ENCODE data around the gene ESPN.

ESPN gene

GRCh38 chr1:6408023-6408422 is 16.6 kb upstream of the ESPN start:
- TF ChIP-seq CTCF (IDR thresholded peaks at IDR 0.05; ENCODE audit: insufficient read depth, low read length, missing control alignments): no peak
- ChIA-PET CTCF (interaction anchor here (1.5 to 12.0 kb wide), 4 partner anchors 30 to 160 kb away, joined by 4 to 175 read pairs (median 8); no protein-coding TSS in a partner anchor), POLR2A (no interaction called here)
- no peak for DNase-seq (ENCODE audit: low read depth, low spot score)
- no peak overlapping the region for H3K4me3 ChIP-seq (ENCODE audit: low read depth, low read length)

GRCh38 chr1:6409053-6409452 is 15.5 kb upstream of the ESPN start:
- DNase-seq (ENCODE audit: low read depth, low spot score): no peak
- ChIA-PET POLR2A (no interaction called here), CTCF (interaction anchor here (1.3 to 12.0 kb wide), 5 partner anchors 14 to 161 kb away, joined by 4 to 175 read pairs (median 6); no protein-coding TSS in a partner anchor)
- no peak for TF ChIP-seq CTCF (IDR thresholded peaks at IDR 0.05; ENCODE audit: insufficient read depth, low read length, missing control alignments)
- H3K4me3 ChIP-seq (ENCODE audit: low read depth, low read length): no peak overlapping the region

GRCh38 chr1:6409733-6410132 is 14.8 kb upstream of the ESPN start:
- POLR2A ChIA-PET: no interaction called here
- H3K4me3 ChIP-seq (ENCODE audit: low read depth, low read length): no peak overlapping the region
- TF ChIP-seq CTCF (IDR thresholded peaks at IDR 0.05; ENCODE audit: insufficient read depth, low read length, missing control alignments): no peak
- DNase-seq (ENCODE audit: low read depth, low spot score): no peak
- CTCF ChIA-PET: interaction anchor here (1.3 to 12.0 kb wide), 2 partner anchors 14 to 49 kb away, joined by 5 to 175 read pairs; no protein-coding TSS in a partner anchor

GRCh38 chr1:6410248-6410893 is 14.2 kb upstream of the ESPN start:
- POLR2A ChIA-PET: no interaction called here
- TF ChIP-seq CTCF (IDR thresholded peaks at IDR 0.05; ENCODE audit: insufficient read depth, low read length, missing control alignments): no peak
- CTCF ChIA-PET: interaction anchor here (1.3 kb wide), 2 partner anchors 13 to 163 kb away, joined by 5 read pairs; no protein-coding TSS in a partner anchor
- no peak overlapping the region for H3K4me3 ChIP-seq (ENCODE audit: low read depth, low read length)
- no peak for DNase-seq (ENCODE audit: low read depth, low spot score)

GRCh38 chr1:6412896-6413295 is 11.7 kb upstream of the ESPN start:
- ChIA-PET CTCF (interaction anchor here (1.0 to 4.7 kb wide), 6 partner anchors 7 to 50 kb away, joined by 3 to 31 read pairs (median 12); no protein-coding TSS in a partner anchor), POLR2A (no interaction called here)
- no peak for DNase-seq (ENCODE audit: low read depth, low spot score)
- TF ChIP-seq CTCF (IDR thresholded peaks at IDR 0.05; ENCODE audit: insufficient read depth, low read length, missing control alignments): no peak
- H3K4me3 ChIP-seq (ENCODE audit: low read depth, low read length): no peak overlapping the region

- H3K4me3 ChIP-seq (ENCODE audit: low read depth, low read length): peak overlapping the region; percentile 27; the same call in 1 of the 2 replicates
- CTCF ChIA-PET: interaction anchor here (0.8 to 4.7 kb wide), 17 partner anchors 9 to 170 kb away, joined by 3 to 31 read pairs (median 5); no protein-coding TSS in a partner anchor
- DNase-seq (ENCODE audit: low read depth, low spot score): no peak
- POLR2A ChIA-PET: no interaction called here
- TF ChIP-seq CTCF (IDR thresholded peaks at IDR 0.05; ENCODE audit: insufficient read depth, low read length, missing control alignments): peak; percentile 73
Measured at GRCh38 chr1:6414443-6414844, 10.1 kb upstream of the ESPN start.
